Tibial nerve (tissue), 4 donors: ENCODE measurements around the gene GRB2. TPM values are rescaled to one million over a fixed set of nuclear protein-coding genes. Genes with fewer than 3 reads are reported as not detected.
"Not testable (repeated sequence)": the region's sequence is repeated elsewhere in the genome, so short reads cannot be mapped to it uniquely, and the experiment has no call there.

Experiments
- DNase-seq, 2 donors: peaks; one replicate each; pipeline ENCODE4 v3.0.0-alpha.2; 2019; ENCODE audit warnings: low spot score in 2 of 2
- H3K27ac ChIP-seq, 4 donors: fragments of 200-600 bp; sonication (generic) in 3 of 4; one replicate each; pipeline ENCODE4 v1.5.1; 2017 to 2019; ENCODE audit warnings: mild to moderate bottlenecking in 1 of 4
- H3K27me3 ChIP-seq, 2 donors: fragments of 200-600 bp; sonication (generic) in 1 of 2; one replicate each; pipeline versions ENCODE4 v1.5.1 to v1.6.0; 2017 to 2019
- H3K36me3 ChIP-seq, 3 donors: fragments of 200-600 bp; sonication (generic); one replicate each; pipeline ENCODE4 v1.5.1; 2018 to 2019
- H3K4me1 ChIP-seq, 4 donors: fragments of 200-600 bp; sonication (generic) in 3 of 4; one replicate each; pipeline ENCODE4 v1.5.1; 2017 to 2019
- H3K4me3 ChIP-seq, 4 donors: fragments of 200-600 bp; sonication (generic) in 3 of 4; one replicate each; pipeline ENCODE4 v1.5.1; 2017 to 2019; ENCODE audit warnings: mild to moderate bottlenecking in 1 of 4, moderate library complexity in 1 of 4
- H3K9me3 ChIP-seq, 4 donors: fragments of 200-600 bp; sonication (generic) in 3 of 4; one replicate each; pipeline ENCODE4 v1.5.1; 2017 to 2019
- EP300 ChIP-seq, 2 donors: sonication (generic); formaldehyde crosslinking; IDR thresholded peaks; one replicate each; pipeline ENCODE4 v1.6.1; 2017; ENCODE audit warnings: antibody characterized with exemption in 2 of 2, mild to moderate bottlenecking in 1 of 2
- POLR2A ChIP-seq, 2 donors: fragments of 450-650 bp; IDR thresholded peaks; one replicate each; pipeline ENCODE4 v1.6.1; 2017; ENCODE audit warnings: antibody characterized with exemption in 2 of 2, mild to moderate bottlenecking in 2 of 2, moderate library complexity in 2 of 2
- WGBS, 2 donors: methylation state at CpG; one replicate each; pipeline ENCODE4 v1.1.5; 2018; 5-methylcytosine and 5-hydroxymethylcytosine counted together
- total RNA-seq, 4 donors: library from RNA; depleted of rRNA; stranded (reverse); fragments of >200 nt; gene quantifications; one replicate each; pipeline ENCODE4 v1.1.0, GENCODE V29; 2016
- TF ChIP-seq, protein P1 (sequence below), 5 experiments: fragments of 200-600 bp in 3 of 5; fragments of 450-650 bp in 2 of 5; sonication (generic) in 3 of 5; IDR thresholded peaks; one replicate each; pipeline ENCODE4 v1.5.1; 2016 to 2019; ENCODE audit warnings: antibody characterized with exemption in 5 of 5, mild to moderate bottlenecking in 3 of 5, moderate library complexity in 2 of 5

Gene GRB2
- total RNA-seq, 4 donors from 2014 or later, result 77.6 to 139 (median 133) TPM

- no peak overlapping the region for H3K4me3 ChIP-seq
- peaks cover 0 to 27% (median 0%) of the 10 kb centered on the region in 3 donors for H3K36me3 ChIP-seq
- 70 to 73% methylated on average over 4 of the region's 4 CpGs for WGBS, 2 donors
- H3K4me1 ChIP-seq, result peaks cover 0 to 39% (median 15%) of the 10 kb centered on the region in 4 donors
- H3K9me3 ChIP-seq, result no peaks in the 10 kb centered on the region
- no peaks in the 10 kb centered on the region for H3K27me3 ChIP-seq
- no peak overlapping the region for H3K27ac ChIP-seq
- DNase-seq, result no peak
- TF ChIP-seq, protein P1, sequence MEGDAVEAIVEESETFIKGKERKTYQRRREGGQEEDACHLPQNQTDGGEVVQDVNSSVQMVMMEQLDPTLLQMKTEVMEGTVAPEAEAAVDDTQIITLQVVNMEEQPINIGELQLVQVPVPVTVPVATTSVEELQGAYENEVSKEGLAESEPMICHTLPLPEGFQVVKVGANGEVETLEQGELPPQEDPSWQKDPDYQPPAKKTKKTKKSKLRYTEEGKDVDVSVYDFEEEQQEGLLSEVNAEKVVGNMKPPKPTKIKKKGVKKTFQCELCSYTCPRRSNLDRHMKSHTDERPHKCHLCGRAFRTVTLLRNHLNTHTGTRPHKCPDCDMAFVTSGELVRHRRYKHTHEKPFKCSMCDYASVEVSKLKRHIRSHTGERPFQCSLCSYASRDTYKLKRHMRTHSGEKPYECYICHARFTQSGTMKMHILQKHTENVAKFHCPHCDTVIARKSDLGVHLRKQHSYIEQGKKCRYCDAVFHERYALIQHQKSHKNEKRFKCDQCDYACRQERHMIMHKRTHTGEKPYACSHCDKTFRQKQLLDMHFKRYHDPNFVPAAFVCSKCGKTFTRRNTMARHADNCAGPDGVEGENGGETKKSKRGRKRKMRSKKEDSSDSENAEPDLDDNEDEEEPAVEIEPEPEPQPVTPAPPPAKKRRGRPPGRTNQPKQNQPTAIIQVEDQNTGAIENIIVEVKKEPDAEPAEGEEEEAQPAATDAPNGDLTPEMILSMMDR (IDR thresholded peaks at IDR 0.05), result no peak
- TF ChIP-seq POLR2A (IDR thresholded peaks at IDR 0.05), result no peak
- no peak for TF ChIP-seq EP300 (IDR thresholded peaks at IDR 0.05)
Observed at GRCh38 chr17:75373280-75373679, 32.2 kb downstream of the GRB2 start.

DNA sequence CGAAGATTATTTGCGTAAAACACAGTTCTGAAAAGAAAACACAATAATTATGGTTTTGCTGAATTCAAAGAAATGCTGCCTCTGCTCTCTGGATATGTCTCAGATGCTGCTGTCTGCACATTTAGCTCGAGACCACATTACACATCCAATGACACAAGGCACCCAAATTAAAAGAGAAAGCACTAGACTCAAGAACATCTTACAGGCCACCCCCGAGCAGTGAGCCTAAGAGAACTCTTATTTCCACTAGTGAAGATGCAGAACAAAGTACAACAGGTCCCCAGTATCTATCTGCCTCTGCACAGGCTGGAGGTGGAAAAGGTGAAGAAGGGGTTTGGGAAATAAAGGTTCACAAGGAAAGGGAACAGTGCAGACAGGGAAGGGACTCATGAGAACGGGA, 33.5 kb downstream of the GRB2 start:
- WGBS, 2 donors, result 85 to 93% methylated on average over 5 of the region's 5 CpGs
- DNase-seq, result no peak
- Histone ChIP-seq H3K4me3 (no peak overlapping the region), H3K4me1 (peaks cover 0 to 48% (median 15%) of the 10 kb centered on the region in 4 donors), H3K27me3 (no peaks in the 10 kb centered on the region), H3K9me3 (no peaks in the 10 kb centered on the region), H3K36me3 (peaks cover 0 to 23% (median 0%) of the 10 kb centered on the region in 3 donors), H3K27ac (no peak overlapping the region)
- TF ChIP-seq EP300 (IDR thresholded peaks at IDR 0.05), result no peak
- TF ChIP-seq, protein P1 (IDR thresholded peaks at IDR 0.05), result no peak
- no peak for TF ChIP-seq POLR2A (IDR thresholded peaks at IDR 0.05)

DNA sequence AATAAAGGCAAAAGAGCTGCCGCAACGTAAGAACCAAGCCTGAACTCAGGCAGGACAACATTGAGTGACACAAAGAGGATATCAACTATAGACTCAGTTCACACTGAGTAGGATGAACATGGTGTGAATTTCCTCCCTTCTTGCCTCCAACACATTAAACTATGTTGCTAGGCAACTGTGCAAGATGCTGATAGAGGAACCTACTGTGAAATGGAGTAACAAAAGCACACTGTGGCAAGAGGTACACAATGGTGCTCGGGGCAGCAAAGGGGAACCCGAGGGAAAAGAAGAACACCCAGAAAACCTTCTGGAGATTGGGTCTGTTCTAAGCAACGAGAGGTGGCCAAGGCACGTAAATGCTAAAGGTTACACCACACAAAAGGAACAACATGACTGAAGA, 34.1 kb downstream of the GRB2 start:
- peaks cover 0 to 18% (median 0%) of the 10 kb centered on the region in 3 donors for H3K36me3 ChIP-seq
- TF ChIP-seq, protein P1 (IDR thresholded peaks at IDR 0.05), result no peak
- no peak for TF ChIP-seq EP300 (IDR thresholded peaks at IDR 0.05)
- no peak for TF ChIP-seq POLR2A (IDR thresholded peaks at IDR 0.05)
- no peaks in the 10 kb centered on the region for H3K9me3 ChIP-seq
- no peak for DNase-seq
- H3K4me3 ChIP-seq, result no peak overlapping the region
- peaks cover 0 to 54% (median 17%) of the 10 kb centered on the region in 4 donors for H3K4me1 ChIP-seq
- 69 to 78% methylated on average over 6 of the region's 6 CpGs for WGBS, 2 donors
- no peaks in the 10 kb centered on the region for H3K27me3 ChIP-seq
- H3K27ac ChIP-seq, result no peak overlapping the region

DNA sequence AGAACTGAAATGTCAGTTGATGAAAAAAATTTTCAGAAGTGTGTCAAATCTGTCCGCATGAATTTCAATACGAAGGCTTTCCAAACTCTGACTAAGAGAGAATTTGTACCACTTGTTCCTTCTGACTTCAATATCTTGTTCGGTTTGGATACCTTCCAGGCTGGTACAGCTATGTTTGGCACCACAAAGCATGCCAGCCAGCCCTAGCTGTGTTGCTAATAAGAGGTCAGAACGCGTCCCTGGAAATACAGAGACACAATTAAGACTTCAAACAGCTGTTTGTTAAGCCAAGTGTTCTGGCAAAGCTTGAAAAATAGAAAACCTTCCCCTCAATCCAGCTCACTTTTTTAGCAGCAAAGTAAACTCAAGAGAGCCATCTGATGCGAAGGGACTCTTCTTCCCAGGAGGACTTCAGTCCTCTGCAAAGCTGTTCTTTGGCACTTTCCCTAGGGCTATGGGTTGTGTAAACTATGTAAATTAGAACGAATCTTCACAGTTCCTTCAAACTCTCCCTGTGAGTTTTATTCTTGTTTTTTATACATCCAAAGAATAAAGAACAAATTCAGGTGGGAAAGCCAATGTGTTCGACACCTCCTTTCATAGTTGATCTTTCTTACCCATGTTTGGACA, 35.1 kb downstream of the GRB2 start:
- H3K4me1 ChIP-seq, result peaks cover 0 to 64% (median 20%) of the 10 kb centered on the region in 4 donors
- 46 to 55% methylated on average over 8 of the region's 8 CpGs for WGBS, 2 donors
- H3K9me3 ChIP-seq, result no peaks in the 10 kb centered on the region
- H3K36me3 ChIP-seq, result peaks cover 0 to 10% (median 0%) of the 10 kb centered on the region in 3 donors
- no peaks in the 10 kb centered on the region for H3K27me3 ChIP-seq
- TF ChIP-seq, protein P1 (IDR thresholded peaks at IDR 0.05), result no peak
- TF ChIP-seq POLR2A (IDR thresholded peaks at IDR 0.05) (no peak), EP300 (IDR thresholded peaks at IDR 0.05) (no peak)
- peak overlapping the region in 2 of 4 donors; percentile 48 to 63 for H3K27ac ChIP-seq
- no peak overlapping the region for H3K4me3 ChIP-seq
- DNase-seq, result no peak

GRCh38 chr17:75367838-75368789, 37.4 kb downstream of the GRB2 start:
- not testable (repeated sequence) for H3K36me3 ChIP-seq, DNase-seq, H3K27me3 ChIP-seq, H3K4me3 ChIP-seq, H3K9me3 ChIP-seq
- WGBS, 2 donors, result 82 to 84% methylated on average over 23 to 25 of the region's 25 CpGs
- Histone ChIP-seq H3K4me1 (peaks cover 0 to 82% (median 23%) of the 10 kb centered on the region in 4 donors), H3K27ac (peak overlapping the region in 1 of 4 donors; percentile 63)
